Small intestine (tissue), 7 donors: ENCODE data around the gene ADAMTS2. TPM values are rescaled to one million over a fixed set of nuclear protein-coding genes. Genes with fewer than 3 reads are reported as not detected.

Source experiments
- DNase-seq, 2 donors: peaks; one replicate each; pipeline versions ENCODE4 v3.0.0 to v3.0.0-alpha.2; 2013
- FAIRE-seq: peaks from 2 replicates; lab custom pipeline; 2012; peaks lifted over from hg19 to GRCh38; lab: Jason Lieb, UNC
- H3K27ac ChIP-seq, 3 donors: one replicate each; pipeline ENCODE4 v1.5.1; 2013; ENCODE audit warnings: low read length in 2 of 3, mild to moderate bottlenecking in 2 of 3, control low read depth in 1 of 3, inconsistent platforms in 1 of 3, low read depth in 1 of 3, moderate library complexity in 1 of 3
- H3K27me3 ChIP-seq, 3 donors: one replicate each; pipeline ENCODE4 v1.6.1; 2013; ENCODE audit warnings: low read length in 3 of 3, inconsistent platforms in 1 of 3; ENCODE audit not compliant: control insufficient read depth in 3 of 3, insufficient read depth in 3 of 3
- H3K36me3 ChIP-seq, 3 donors: one replicate each; pipeline ENCODE4 v1.6.1; 2013; ENCODE audit warnings: low read length in 3 of 3, inconsistent platforms in 1 of 3, low read depth in 1 of 3, mild to moderate bottlenecking in 1 of 3, moderate library complexity in 1 of 3; ENCODE audit not compliant: control insufficient read depth in 3 of 3, insufficient read depth in 2 of 3
- H3K4me1 ChIP-seq, 3 donors: one replicate each; pipeline ENCODE4 v1.6.1; 2013; ENCODE audit warnings: low read length in 2 of 3, inconsistent platforms in 1 of 3, low read depth in 1 of 3, mild to moderate bottlenecking in 1 of 3, moderate library complexity in 1 of 3; ENCODE audit not compliant: control insufficient read depth in 3 of 3, insufficient read depth in 2 of 3
- H3K4me3 ChIP-seq, 3 donors: one replicate each; pipeline ENCODE4 v1.5.1; 2013; ENCODE audit warnings: low read length in 3 of 3, control low read depth in 1 of 3, inconsistent platforms in 1 of 3, low read depth in 1 of 3, mild to moderate bottlenecking in 1 of 3, moderate library complexity in 1 of 3
- H3K9me3 ChIP-seq, 2 donors: one replicate each; pipeline ENCODE4 v1.6.1; 2013; ENCODE audit warnings: low read depth in 1 of 2, low read length in 1 of 2; ENCODE audit not compliant: control insufficient read depth in 2 of 2, insufficient read depth in 1 of 2
- WGBS, 3 donors: extraction: QIAGEN DNeasy Blood & Tissue Kit; methylation state at CpG; one replicate each; pipeline ENCODE4 v1.1.7; 2013; 5-methylcytosine and 5-hydroxymethylcytosine counted together
- polyA plus RNA-seq, 4 donors: library from polyadenylated mRNA; stranded (reverse) in 3 of 4; unstranded in 1 of 4; fragments of 200-250 nt in 3 of 4; fragments of 120-200 nt in 1 of 4; gene quantifications; one replicate each; pipeline versions ENCODE4 v1.2.1 to v1.2.3, GENCODE V29; 2013
- donor health status: healthy with polysubstance abuse.
- donor health status: control.
- donor health status: control.
- donor health status: Bipolar disorder and iron deficiency.
- donor health status: healthy.

ADAMTS2 gene
- polyA plus RNA-seq, 4 donors = 0.22 to 6.3 (median 2.4) TPM

- FAIRE-seq = no peak
- 88 to 91% (median 88%) methylated on average over 24 to 25 of the region's 25 CpGs for WGBS, 3 donors
- Histone ChIP-seq H3K4me3 (no peak overlapping the region), H3K27ac (no peak overlapping the region), H3K36me3 (no peaks in the 10 kb centered on the region), H3K27me3 (no peaks in the 10 kb centered on the region), H3K9me3 (peaks cover 0 to 18% of the 10 kb centered on the region in 2 donors), H3K4me1 (no peaks in the 10 kb centered on the region)
- DNase-seq = no peak
Measured at GRCh38 chr5:179125789-179126505, 219.3 kb downstream of the ADAMTS2 start.

GRCh38 chr5:179124853-179125788, 220.1 kb downstream of the ADAMTS2 start:
- Histone ChIP-seq H3K27me3 (no peaks in the 10 kb centered on the region), H3K4me1 (no peaks in the 10 kb centered on the region), H3K36me3 (no peaks in the 10 kb centered on the region), H3K27ac (no peak overlapping the region), H3K9me3 (peaks cover 0 to 25% of the 10 kb centered on the region in 2 donors), H3K4me3 (no peak overlapping the region)
- DNase-seq = no peak
- FAIRE-seq = no peak
- 91 to 93% (median 91%) methylated on average over 37 to 43 of the region's 43 CpGs for WGBS, 3 donors

- WGBS, 3 donors = 92 to 94% (median 94%) methylated on average over 21 of the region's 21 CpGs
- Histone ChIP-seq H3K9me3 (peaks cover 0 to 28% of the 10 kb centered on the region in 2 donors), H3K27ac (no peak overlapping the region), H3K27me3 (no peaks in the 10 kb centered on the region), H3K36me3 (no peaks in the 10 kb centered on the region), H3K4me3 (no peak overlapping the region), H3K4me1 (no peaks in the 10 kb centered on the region)
- FAIRE-seq = no peak
- no peak for DNase-seq
Measured at GRCh38 chr5:179124273-179124852, 220.9 kb downstream of the ADAMTS2 start.

- FAIRE-seq (no peak), DNase-seq (no peak)
- Histone ChIP-seq H3K4me3 (no peak overlapping the region), H3K27ac (no peak overlapping the region), H3K4me1 (no peaks in the 10 kb centered on the region), H3K27me3 (no peaks in the 10 kb centered on the region), H3K36me3 (no peaks in the 10 kb centered on the region), H3K9me3 (peaks cover 2 to 28% of the 10 kb centered on the region in 2 donors)
- WGBS, 3 donors = 88 to 94% (median 90%) methylated on average over 19 of the region's 19 CpGs
Measured at GRCh38 chr5:179123491-179124272, 221.6 kb downstream of the ADAMTS2 start.

GRCh38 chr5:179123109-179123426, 222.2 kb downstream of the ADAMTS2 start:
- Histone ChIP-seq H3K27ac (no peak overlapping the region), H3K36me3 (no peaks in the 10 kb centered on the region), H3K9me3 (peaks cover 2 to 28% of the 10 kb centered on the region in 2 donors), H3K4me1 (no peaks in the 10 kb centered on the region), H3K27me3 (no peaks in the 10 kb centered on the region), H3K4me3 (no peak overlapping the region)
- WGBS, 3 donors = 54 to 79% (median 55%) methylated on average over 2 of the region's 2 CpGs
- DNase-seq (no peak), FAIRE-seq (no peak)

GRCh38 chr5:179122411-179123108, 222.7 kb downstream of the ADAMTS2 start:
- Histone ChIP-seq H3K4me1 (no peaks in the 10 kb centered on the region), H3K4me3 (no peak overlapping the region), H3K27ac (no peak overlapping the region), H3K36me3 (no peaks in the 10 kb centered on the region), H3K9me3 (peaks cover 2 to 30% of the 10 kb centered on the region in 2 donors), H3K27me3 (no peaks in the 10 kb centered on the region)
- WGBS, 3 donors = 87 to 90% (median 90%) methylated on average over 19 of the region's 19 CpGs
- no peak for FAIRE-seq
- no peak for DNase-seq

- FAIRE-seq = no peak
- no peak overlapping the region for H3K4me3 ChIP-seq
- H3K27me3 ChIP-seq = no peaks in the 10 kb centered on the region
- H3K4me1 ChIP-seq = no peaks in the 10 kb centered on the region
- 85 to 95% (median 92%) methylated on average over 24 to 25 of the region's 25 CpGs for WGBS, 3 donors
- DNase-seq = no peak
- no peak overlapping the region for H3K27ac ChIP-seq
- peaks cover 2 to 35% of the 10 kb centered on the region in 2 donors for H3K9me3 ChIP-seq
- H3K36me3 ChIP-seq = no peaks in the 10 kb centered on the region
Measured at GRCh38 chr5:179121667-179122111, 223.6 kb downstream of the ADAMTS2 start.
